ENCODE measurements around the gene GRPEL2. TPM values are rescaled to one million over a fixed set of nuclear protein-coding genes. Genes with fewer than 3 reads are reported as not detected.

Gene GRPEL2
- total and polyA plus RNA-seq, 2 experiments from 2014 or later: 20.2 to 62.2 TPM

GRCh38 chr5:149376104-149376503, 30.8 kb downstream of the GRPEL2 start:
- Histone ChIP-seq H3K79me2 (replicated peaks; ENCODE audit: insufficient read depth) (no peaks in the 10 kb centered on the region), H3K9me2 (ENCODE audit: insufficient read depth) (no peaks in the 10 kb centered on the region), H3K27me3 (ENCODE audit: insufficient read depth) (no peaks in the 10 kb centered on the region), H2AFZ (no peak overlapping the region), H3K4me1 (ENCODE audit: insufficient read depth) (peaks cover 2% of the 10 kb centered on the region; the same call in 1 of the 2 replicates), H3K36me3 (ENCODE audit: insufficient read depth) (no peaks in the 10 kb centered on the region), H3K4me3 (no peak overlapping the region), H3F3A (replicated peaks; ENCODE audit: low read depth) (no peaks in the 10 kb centered on the region), H3K4me2 (no peak overlapping the region), H3K27ac (ENCODE audit: low read depth) (no peak overlapping the region), H4K20me1 (replicated peaks; ENCODE audit: insufficient read depth) (no peaks in the 10 kb centered on the region; the same call in 1 of the 2 replicates)
- DNase-seq (ENCODE audit: low spot score) (no peak), ATAC-seq (no peak)
- peaks cover 2% of the 10 kb centered on the region for H3K27me3 Mint-ChIP-seq (ENCODE audit: insufficient read depth, low read depth, poor library complexity)
- H3K27ac Mint-ChIP-seq: no peak overlapping the region
- H3K9me3 Mint-ChIP-seq: no peaks in the 10 kb centered on the region
- H3K4me1 Mint-ChIP-seq: peaks cover 15% of the 10 kb centered on the region; the same call in 2 of the 3 replicates
- no peak for TF ChIP-seq ETS1 (IDR thresholded peaks at IDR 0.05)
- TF ChIP-seq ZNF331 (CRISPR knock-in tag; IDR thresholded peaks at IDR 0.05; ENCODE audit: low read depth): no peak
- no peak for TF ChIP-seq NANOG (IDR thresholded peaks at IDR 0.05; ENCODE audit: borderline replicate concordance)
- no peak for TF ChIP-seq EZH2 (IDR thresholded peaks at IDR 0.05; ENCODE audit: low read depth, unreplicated experiment)
- TF ChIP-seq, protein P1, sequence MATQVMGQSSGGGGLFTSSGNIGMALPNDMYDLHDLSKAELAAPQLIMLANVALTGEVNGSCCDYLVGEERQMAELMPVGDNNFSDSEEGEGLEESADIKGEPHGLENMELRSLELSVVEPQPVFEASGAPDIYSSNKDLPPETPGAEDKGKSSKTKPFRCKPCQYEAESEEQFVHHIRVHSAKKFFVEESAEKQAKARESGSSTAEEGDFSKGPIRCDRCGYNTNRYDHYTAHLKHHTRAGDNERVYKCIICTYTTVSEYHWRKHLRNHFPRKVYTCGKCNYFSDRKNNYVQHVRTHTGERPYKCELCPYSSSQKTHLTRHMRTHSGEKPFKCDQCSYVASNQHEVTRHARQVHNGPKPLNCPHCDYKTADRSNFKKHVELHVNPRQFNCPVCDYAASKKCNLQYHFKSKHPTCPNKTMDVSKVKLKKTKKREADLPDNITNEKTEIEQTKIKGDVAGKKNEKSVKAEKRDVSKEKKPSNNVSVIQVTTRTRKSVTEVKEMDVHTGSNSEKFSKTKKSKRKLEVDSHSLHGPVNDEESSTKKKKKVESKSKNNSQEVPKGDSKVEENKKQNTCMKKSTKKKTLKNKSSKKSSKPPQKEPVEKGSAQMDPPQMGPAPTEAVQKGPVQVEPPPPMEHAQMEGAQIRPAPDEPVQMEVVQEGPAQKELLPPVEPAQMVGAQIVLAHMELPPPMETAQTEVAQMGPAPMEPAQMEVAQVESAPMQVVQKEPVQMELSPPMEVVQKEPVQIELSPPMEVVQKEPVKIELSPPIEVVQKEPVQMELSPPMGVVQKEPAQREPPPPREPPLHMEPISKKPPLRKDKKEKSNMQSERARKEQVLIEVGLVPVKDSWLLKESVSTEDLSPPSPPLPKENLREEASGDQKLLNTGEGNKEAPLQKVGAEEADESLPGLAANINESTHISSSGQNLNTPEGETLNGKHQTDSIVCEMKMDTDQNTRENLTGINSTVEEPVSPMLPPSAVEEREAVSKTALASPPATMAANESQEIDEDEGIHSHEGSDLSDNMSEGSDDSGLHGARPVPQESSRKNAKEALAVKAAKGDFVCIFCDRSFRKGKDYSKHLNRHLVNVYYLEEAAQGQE (IDR thresholded peaks at IDR 0.05; ENCODE audit: unreplicated experiment): no peak
- no peak for TF ChIP-seq CREB1 (CRISPR knock-in tag; IDR thresholded peaks at IDR 0.05; ENCODE audit: low read depth)
- no peak for TF ChIP-seq ZNF114 (CRISPR knock-in tag; IDR thresholded peaks at IDR 0.05)
- TF ChIP-seq JUNB (IDR thresholded peaks at IDR 0.05; ENCODE audit: unreplicated experiment): no peak
- TF ChIP-seq, protein P2, sequence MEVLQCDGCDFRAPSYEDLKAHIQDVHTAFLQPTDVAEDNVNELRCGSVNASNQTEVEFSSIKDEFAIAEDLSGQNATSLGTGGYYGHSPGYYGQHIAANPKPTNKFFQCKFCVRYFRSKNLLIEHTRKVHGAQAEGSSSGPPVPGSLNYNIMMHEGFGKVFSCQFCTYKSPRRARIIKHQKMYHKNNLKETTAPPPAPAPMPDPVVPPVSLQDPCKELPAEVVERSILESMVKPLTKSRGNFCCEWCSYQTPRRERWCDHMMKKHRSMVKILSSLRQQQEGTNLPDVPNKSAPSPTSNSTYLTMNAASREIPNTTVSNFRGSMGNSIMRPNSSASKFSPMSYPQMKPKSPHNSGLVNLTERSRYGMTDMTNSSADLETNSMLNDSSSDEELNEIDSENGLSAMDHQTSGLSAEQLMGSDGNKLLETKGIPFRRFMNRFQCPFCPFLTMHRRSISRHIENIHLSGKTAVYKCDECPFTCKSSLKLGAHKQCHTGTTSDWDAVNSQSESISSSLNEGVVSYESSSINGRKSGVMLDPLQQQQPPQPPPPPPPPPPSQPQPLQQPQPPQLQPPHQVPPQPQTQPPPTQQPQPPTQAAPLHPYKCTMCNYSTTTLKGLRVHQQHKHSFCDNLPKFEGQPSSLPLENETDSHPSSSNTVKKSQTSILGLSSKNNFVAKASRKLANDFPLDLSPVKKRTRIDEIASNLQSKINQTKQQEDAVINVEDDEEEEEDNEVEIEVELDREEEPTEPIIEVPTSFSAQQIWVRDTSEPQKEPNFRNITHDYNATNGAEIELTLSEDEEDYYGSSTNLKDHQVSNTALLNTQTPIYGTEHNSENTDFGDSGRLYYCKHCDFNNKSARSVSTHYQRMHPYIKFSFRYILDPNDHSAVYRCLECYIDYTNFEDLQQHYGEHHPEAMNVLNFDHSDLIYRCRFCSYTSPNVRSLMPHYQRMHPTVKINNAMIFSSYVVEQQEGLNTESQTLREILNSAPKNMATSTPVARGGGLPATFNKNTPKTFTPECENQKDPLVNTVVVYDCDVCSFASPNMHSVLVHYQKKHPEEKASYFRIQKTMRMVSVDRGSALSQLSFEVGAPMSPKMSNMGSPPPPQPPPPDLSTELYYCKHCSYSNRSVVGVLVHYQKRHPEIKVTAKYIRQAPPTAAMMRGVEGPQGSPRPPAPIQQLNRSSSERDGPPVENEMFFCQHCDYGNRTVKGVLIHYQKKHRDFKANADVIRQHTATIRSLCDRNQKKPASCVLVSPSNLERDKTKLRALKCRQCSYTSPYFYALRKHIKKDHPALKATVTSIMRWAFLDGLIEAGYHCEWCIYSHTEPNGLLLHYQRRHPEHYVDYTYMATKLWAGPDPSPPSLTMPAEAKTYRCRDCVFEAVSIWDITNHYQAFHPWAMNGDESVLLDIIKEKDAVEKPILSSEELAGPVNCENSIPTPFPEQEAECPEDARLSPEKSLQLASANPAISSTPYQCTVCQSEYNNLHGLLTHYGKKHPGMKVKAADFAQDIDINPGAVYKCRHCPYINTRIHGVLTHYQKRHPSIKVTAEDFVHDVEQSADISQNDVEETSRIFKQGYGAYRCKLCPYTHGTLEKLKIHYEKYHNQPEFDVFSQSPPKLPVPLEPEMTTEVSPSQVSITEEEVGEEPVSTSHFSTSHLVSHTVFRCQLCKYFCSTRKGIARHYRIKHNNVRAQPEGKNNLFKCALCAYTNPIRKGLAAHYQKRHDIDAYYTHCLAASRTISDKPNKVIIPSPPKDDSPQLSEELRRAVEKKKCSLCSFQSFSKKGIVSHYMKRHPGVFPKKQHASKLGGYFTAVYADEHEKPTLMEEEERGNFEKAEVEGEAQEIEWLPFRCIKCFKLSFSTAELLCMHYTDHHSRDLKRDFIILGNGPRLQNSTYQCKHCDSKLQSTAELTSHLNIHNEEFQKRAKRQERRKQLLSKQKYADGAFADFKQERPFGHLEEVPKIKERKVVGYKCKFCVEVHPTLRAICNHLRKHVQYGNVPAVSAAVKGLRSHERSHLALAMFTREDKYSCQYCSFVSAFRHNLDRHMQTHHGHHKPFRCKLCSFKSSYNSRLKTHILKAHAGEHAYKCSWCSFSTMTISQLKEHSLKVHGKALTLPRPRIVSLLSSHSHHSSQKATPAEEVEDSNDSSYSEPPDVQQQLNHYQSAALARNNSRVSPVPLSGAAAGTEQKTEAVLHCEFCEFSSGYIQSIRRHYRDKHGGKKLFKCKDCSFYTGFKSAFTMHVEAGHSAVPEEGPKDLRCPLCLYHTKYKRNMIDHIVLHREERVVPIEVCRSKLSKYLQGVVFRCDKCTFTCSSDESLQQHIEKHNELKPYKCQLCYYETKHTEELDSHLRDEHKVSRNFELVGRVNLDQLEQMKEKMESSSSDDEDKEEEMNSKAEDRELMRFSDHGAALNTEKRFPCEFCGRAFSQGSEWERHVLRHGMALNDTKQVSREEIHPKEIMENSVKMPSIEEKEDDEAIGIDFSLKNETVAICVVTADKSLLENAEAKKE (CRISPR knock-in tag; IDR thresholded peaks at IDR 0.05): no peak
- no peak for TF ChIP-seq STAT1 (IDR thresholded peaks at IDR 0.05; ENCODE audit: unreplicated experiment)
- no peak for TF ChIP-seq POLR2AphosphoS5 (IDR thresholded peaks at IDR 0.05; ENCODE audit: low read depth)
- TF ChIP-seq, protein P3, sequence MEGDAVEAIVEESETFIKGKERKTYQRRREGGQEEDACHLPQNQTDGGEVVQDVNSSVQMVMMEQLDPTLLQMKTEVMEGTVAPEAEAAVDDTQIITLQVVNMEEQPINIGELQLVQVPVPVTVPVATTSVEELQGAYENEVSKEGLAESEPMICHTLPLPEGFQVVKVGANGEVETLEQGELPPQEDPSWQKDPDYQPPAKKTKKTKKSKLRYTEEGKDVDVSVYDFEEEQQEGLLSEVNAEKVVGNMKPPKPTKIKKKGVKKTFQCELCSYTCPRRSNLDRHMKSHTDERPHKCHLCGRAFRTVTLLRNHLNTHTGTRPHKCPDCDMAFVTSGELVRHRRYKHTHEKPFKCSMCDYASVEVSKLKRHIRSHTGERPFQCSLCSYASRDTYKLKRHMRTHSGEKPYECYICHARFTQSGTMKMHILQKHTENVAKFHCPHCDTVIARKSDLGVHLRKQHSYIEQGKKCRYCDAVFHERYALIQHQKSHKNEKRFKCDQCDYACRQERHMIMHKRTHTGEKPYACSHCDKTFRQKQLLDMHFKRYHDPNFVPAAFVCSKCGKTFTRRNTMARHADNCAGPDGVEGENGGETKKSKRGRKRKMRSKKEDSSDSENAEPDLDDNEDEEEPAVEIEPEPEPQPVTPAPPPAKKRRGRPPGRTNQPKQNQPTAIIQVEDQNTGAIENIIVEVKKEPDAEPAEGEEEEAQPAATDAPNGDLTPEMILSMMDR (conservative IDR thresholded peaks at IDR 0.05; ENCODE audit: low read depth in 2 of 2): no peak
- no peak for TF ChIP-seq EZH2phosphoT487 (IDR thresholded peaks at IDR 0.05; ENCODE audit: unreplicated experiment)
- H3K36me3 Mint-ChIP-seq (ENCODE audit: low read depth): no peaks in the 10 kb centered on the region; the same call in 2 of the 3 replicates
- no peak overlapping the region for H3K4me3 Mint-ChIP-seq
